K562 (cell line): ENCODE data around the gene NDUFA5. TPM values are rescaled to one million over a fixed set of nuclear protein-coding genes. Genes with fewer than 3 reads are reported as not detected.

Source experiments
- BCL6 ChIP-seq: fragments of 250-450 bp; sonication (Bioruptor Pico); IDR thresholded peaks from 2 replicates; pipeline ENCODE4 v1.4.0; 2020
- CBX1 ChIP-seq: sonication (generic); IDR thresholded peaks from 2 replicates; pipeline ENCODE4 v1.6.1; 2016; ENCODE audit warnings: antibody characterized with exemption, low read depth, mild to moderate bottlenecking
- ELF4 ChIP-seq: fragments of 450-650 bp; formaldehyde crosslinking; IDR thresholded peaks from 2 replicates; pipeline ENCODE4 v1.4.0; 2022; ENCODE audit warnings: missing genetic modification characterization
- HDAC1 ChIP-seq, 2 experiments: fragments of 450-650 bp; IDR thresholded peaks; 2 replicates each; pipeline ENCODE4 v1.6.1; 2016 to 2017; ENCODE audit warnings: inconsistent platforms in 1 of 2, mild to moderate bottlenecking in 1 of 2, moderate library complexity in 1 of 2
- HDAC6 ChIP-seq: IDR thresholded peaks from 2 replicates; pipeline ENCODE4 v1.6.1; 2012; ENCODE audit warnings: low read depth, mild to moderate bottlenecking, control low read depth, inconsistent platforms, low read length, moderate library complexity
- HMG20B ChIP-seq: fragments of 250-450 bp; sonication (Bioruptor Pico); IDR thresholded peaks from 2 replicates; pipeline ENCODE4 v1.5.0; 2021; ENCODE audit warnings: mild to moderate bottlenecking
- HOXB6 ChIP-seq: fragments of 250-450 bp; sonication (Bioruptor Pico); IDR thresholded peaks from 2 replicates; pipeline ENCODE4 v1.5.1; 2022; ENCODE audit warnings: mild to moderate bottlenecking, borderline replicate concordance
- IFI16 ChIP-seq: fragments of 250-450 bp; sonication (Bioruptor Pico); IDR thresholded peaks from 2 replicates; pipeline ENCODE4 v2.1.2; 2022; ENCODE audit warnings: mild to moderate bottlenecking, inconsistent platforms
- KDM1A ChIP-seq, 2 experiments: fragments of 450-650 bp; IDR thresholded peaks; 2 replicates each; pipeline ENCODE4 v1.6.1; 2016; ENCODE audit warnings: mild to moderate bottlenecking in 2 of 2
- MBD1 ChIP-seq: fragments of 250-450 bp; sonication (Bioruptor Pico); IDR thresholded peaks from 2 replicates; pipeline ENCODE4 v1.8.0; 2022; ENCODE audit warnings: inconsistent platforms
- MBD2 ChIP-seq: sonication (generic); IDR thresholded peaks from 2 replicates; pipeline ENCODE4 v1.6.1; 2016; ENCODE audit warnings: low read depth, borderline replicate concordance
- MYNN ChIP-seq, 2 experiments: sonication (generic); formaldehyde crosslinking in 1 of 2; IDR thresholded peaks; 2 replicates each; pipeline versions ENCODE4 v1.5.0 to v1.6.1; 2016 to 2020; ENCODE audit warnings: antibody characterized with exemption in 1 of 2, missing genetic modification reagents in 1 of 2
- NFYB ChIP-seq: IDR thresholded peaks from 2 replicates; pipeline ENCODE4 v1.6.1; 2011; ENCODE audit warnings: mild to moderate bottlenecking, moderate library complexity; ENCODE audit not compliant: insufficient read length; ENCODE audit errors: extremely low read depth
- NR1H2 ChIP-seq: sonication (generic); formaldehyde crosslinking; IDR thresholded peaks from 2 replicates; pipeline ENCODE4 v1.4.0; 2020; ENCODE audit warnings: mild to moderate bottlenecking, missing genetic modification reagents
- PHB2 ChIP-seq: fragments of 450-650 bp; IDR thresholded peaks from 2 replicates; pipeline ENCODE4 v1.6.1; 2017; ENCODE audit warnings: low read depth
- RBM17 ChIP-seq: fragments of 200-400 bp; formaldehyde crosslinking; IDR thresholded peaks from 2 replicates; pipeline ENCODE4 v1.6.1; 2017; ENCODE audit warnings: low read depth, mild to moderate bottlenecking, low read length, borderline replicate concordance
- SMAD4 ChIP-seq: fragments of 250-450 bp; sonication (Bioruptor Pico); conservative IDR thresholded peaks from 2 replicates; pipeline ENCODE4 v1.8.0; 2021; ENCODE audit warnings: inconsistent platforms, mild to moderate bottlenecking, moderate library complexity
- SOX6 ChIP-seq: fragments of 450-650 bp; IDR thresholded peaks from 2 replicates; pipeline ENCODE4 v1.6.1; 2014; ENCODE audit warnings: mild to moderate bottlenecking
- TAF1 ChIP-seq: IDR thresholded peaks from 2 replicates; pipeline ENCODE4 v1.6.1; 2011; ENCODE audit warnings: mild to moderate bottlenecking, low read length, moderate library complexity; ENCODE audit not compliant: insufficient read depth, control insufficient read depth, severe bottlenecking; ENCODE audit errors: extremely low read depth
- TBP ChIP-seq: optimal IDR thresholded peaks from 2 replicates; pipeline ENCODE3; 2011; ENCODE audit warnings: low read depth, low read length, improper control_type of control experiment
- ZNF143 ChIP-seq: sonication (generic); formaldehyde crosslinking; IDR thresholded peaks from 2 replicates; pipeline ENCODE4 v1.9.0; 2022; ENCODE audit warnings: mild to moderate bottlenecking, missing genetic modification reagents
- ZNF347 ChIP-seq: fragments of 450-650 bp; formaldehyde crosslinking; IDR thresholded peaks from 2 replicates; pipeline ENCODE4 v1.4.0; 2020; ENCODE audit warnings: low read depth, mild to moderate bottlenecking, moderate library complexity
- ZNF644 ChIP-seq: fragments of 200-800 bp; sonication (Bioruptor generic); IDR thresholded peaks from 2 replicates; pipeline ENCODE4 v1.6.1; 2016; ENCODE audit warnings: low read depth, missing genetic modification characterization, missing compliant biosample characterization
- ZNF740 ChIP-seq, 3 experiments: fragments of 200-800 bp in 1 of 3; sonication (Bioruptor generic) in 1 of 3; sonication (generic) in 1 of 3; formaldehyde crosslinking in 1 of 3; IDR thresholded peaks; 2 replicates each; pipeline versions ENCODE4 v1.6.1 to v1.8.0; 2016 to 2022; ENCODE audit warnings: mild to moderate bottlenecking in 2 of 3, missing compliant biosample characterization in 2 of 3, missing genetic modification characterization in 2 of 3, missing genetic modification reagents in 1 of 3
- polyA plus RNA-seq, 8 experiments: library from polyadenylated mRNA; depleted of rRNA in 4 of 8; stranded (reverse) in 5 of 8; unstranded in 3 of 8; fragments of >200 nt; fragmentation: Nextera tagmentation in 2 of 8; fragmentation: Illumina TruSeq in 1 of 8; extraction: Ambion mirVana in 2 of 8; extraction: Trizol in 1 of 8; gene quantifications; 2 replicates each; pipeline versions ENCODE4 v1.2.1 to v1.2.3, GENCODE V29; 2011 to 2014; ENCODE audit warnings: inconsistent platforms in 1 of 8, missing spikeins in 1 of 8
- total RNA-seq, 7 experiments: library from RNA; depleted of rRNA in 6 of 7; stranded (reverse); fragments of >200 nt in 6 of 7; fragmentation: Illumina TruSeq in 2 of 7; extraction: Trizol in 2 of 7; gene quantifications; 2 replicates each; pipeline versions ENCODE4 v1.2.1 to v1.2.3, GENCODE V29; 2011 to 2021; ENCODE audit warnings: low replicate concordance in 1 of 7
- TF ChIP-seq, protein P1 (sequence below): fragments of 450-650 bp; IDR thresholded peaks from 2 replicates; pipeline ENCODE4 v1.6.1; 2014; ENCODE audit warnings: low read depth, mild to moderate bottlenecking, moderate library complexity, borderline replicate concordance

The NDUFA5 gene
- total and polyA plus RNA-seq, 9 of the 15 experiments (the other 6 are each of a cell fraction or from before 2014, with no cell fraction given): 155 to 677 (median 269) TPM

GRCh38 chr7:123552641-123553040 is 5.0 kb downstream of the NDUFA5 start (continued):
- TF ChIP-seq, protein P1, sequence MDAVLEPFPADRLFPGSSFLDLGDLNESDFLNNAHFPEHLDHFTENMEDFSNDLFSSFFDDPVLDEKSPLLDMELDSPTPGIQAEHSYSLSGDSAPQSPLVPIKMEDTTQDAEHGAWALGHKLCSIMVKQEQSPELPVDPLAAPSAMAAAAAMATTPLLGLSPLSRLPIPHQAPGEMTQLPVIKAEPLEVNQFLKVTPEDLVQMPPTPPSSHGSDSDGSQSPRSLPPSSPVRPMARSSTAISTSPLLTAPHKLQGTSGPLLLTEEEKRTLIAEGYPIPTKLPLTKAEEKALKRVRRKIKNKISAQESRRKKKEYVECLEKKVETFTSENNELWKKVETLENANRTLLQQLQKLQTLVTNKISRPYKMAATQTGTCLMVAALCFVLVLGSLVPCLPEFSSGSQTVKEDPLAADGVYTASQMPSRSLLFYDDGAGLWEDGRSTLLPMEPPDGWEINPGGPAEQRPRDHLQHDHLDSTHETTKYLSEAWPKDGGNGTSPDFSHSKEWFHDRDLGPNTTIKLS: no peak
- TF ChIP-seq HDAC1 (IDR thresholded peaks at IDR 0.05): peak in 1 of 2 experiments; percentile 65; a peak in 1 of 4 replicates
- TF ChIP-seq ZNF740 (CRISPR knock-in tag; IDR thresholded peaks at IDR 0.05): no peak
- no peak for TF ChIP-seq ZNF740 (tag; IDR thresholded peaks at IDR 0.05)
- peak; percentile 67; the same call in 1 of the 2 replicates for TF ChIP-seq SOX6
- no peak for TF ChIP-seq ZNF143 (CRISPR knock-in tag)
- TF ChIP-seq MBD1 (CRISPR knock-in tag): no peak
- peak; percentile 19 for TF ChIP-seq TAF1
- peak; percentile 47 to 62; a peak in 2 of 4 replicates for TF ChIP-seq KDM1A (IDR thresholded peaks at IDR 0.05)
- TF ChIP-seq HDAC6: no peak
- no peak for TF ChIP-seq RBM17
- no peak for TF ChIP-seq HOXB6 (CRISPR knock-in tag)
- peak; percentile 52; the same call in 1 of the 2 replicates for TF ChIP-seq PHB2
- TF ChIP-seq BCL6 (CRISPR knock-in tag): no peak
- TF ChIP-seq MBD2: 0 out of 2 replicates have a peak, but pooled peaks have one; percentile 11
- TF ChIP-seq NFYB: no peak
- no peak for TF ChIP-seq HMG20B (CRISPR knock-in tag)
- TF ChIP-seq ZNF347 (CRISPR knock-in tag): no peak
- TF ChIP-seq SMAD4 (CRISPR knock-in tag): peak; percentile 33; the same call in 1 of the 2 replicates
- TF ChIP-seq TBP: no peak
- no peak for TF ChIP-seq CBX1
- no peak for TF ChIP-seq IFI16 (CRISPR knock-in tag)
- TF ChIP-seq ZNF644 (tag): no peak
- peak; percentile 65; the same call in 1 of the 2 replicates for TF ChIP-seq MYNN (IDR thresholded peaks at IDR 0.05)
- no peak for TF ChIP-seq MYNN (CRISPR knock-in tag; IDR thresholded peaks at IDR 0.05)
- no peak for TF ChIP-seq NR1H2 (CRISPR knock-in tag)
- peak; percentile 80 for TF ChIP-seq ELF4 (CRISPR knock-in tag)
